Effector CD4-positive, alpha-beta T cell (primary cell): ENCODE results near the gene TAS2R7. TPM values are rescaled to one million over a fixed set of nuclear protein-coding genes. Genes with fewer than 3 reads are reported as not detected.
"Not testable (repeated sequence)": the region's sequence is repeated elsewhere in the genome, so short reads cannot be mapped to it uniquely, and the experiment has no call there.

Experiments
- DNase-seq: peaks from one replicate; pipeline ENCODE4 v3.0.0-alpha.2; 2020
- total RNA-seq: gene quantifications from one replicate; lab custom pipeline; 2026; lab: John Stamatoyannopoulos, UW

The TAS2R7 gene
- not detected for total RNA-seq

- DNase-seq: no peak
Observed at GRCh38 chr12:10802587-10802986, at the start of gene TAS2R7. TAS2R7 (minus strand) TSS chr12:10802627; CDS start chr12:10802570, 57 bp downstream.

GRCh38 chr12:10851243-10851858, 48.9 kb upstream of the TAS2R7 start:
- DNase-seq: no peak

- DNase-seq: no peak
Observed at GRCh38 chr12:10849425-10849878, 47.0 kb upstream of the TAS2R7 start, which contains the start of gene PRR4. PRR4 (minus strand) TSS chr12:10849475; CDS start chr12:10849437, 38 bp downstream.

GRCh38 chr12:10847744-10848143, 45.3 kb upstream of the TAS2R7 start:
- no peak for DNase-seq

- no peak for DNase-seq
Observed at GRCh38 chr12:10842862-10843261, 40.4 kb upstream of the TAS2R7 start.

- DNase-seq: no peak
Observed at GRCh38 chr12:10838461-10838860, 36.0 kb upstream of the TAS2R7 start.

- DNase-seq: no peak
Observed at GRCh38 chr12:10829994-10830393, 27.6 kb upstream of the TAS2R7 start.

GRCh38 chr12:10826258-10826657, 23.8 kb upstream of the TAS2R7 start, which contains the start of gene TAS2R10:
TAS2R10 (minus strand) TSS chr12:10826358; CDS start chr12:10826269, 89 bp downstream.
- DNase-seq: no peak

GRCh38 chr12:10824957-10825356, 22.5 kb upstream of the TAS2R7 start:
- no peak for DNase-seq

GRCh38 chr12:10811883-10812536, 9.6 kb upstream of the TAS2R7 start:
- DNase-seq: no peak

- DNase-seq: no peak
Observed at GRCh38 chr12:10810068-10810467, 7.6 kb upstream of the TAS2R7 start, which contains the start of gene TAS2R9. TAS2R9 (minus strand) TSS chr12:10810168; CDS start chr12:10810075, 93 bp downstream.

- DNase-seq: no peak
Observed at GRCh38 chr12:10807186-10807585, 4.8 kb upstream of the TAS2R7 start, which contains the start of gene TAS2R8. TAS2R8 (minus strand) TSS chr12:10807286; CDS start chr12:10806980, 306 bp downstream.

- no peak for DNase-seq
Observed at GRCh38 chr12:10801741-10802140, 686 bp downstream of the TAS2R7 start.

GRCh38 chr12:10794222-10794621, 8.2 kb downstream of the TAS2R7 start:
- no peak for DNase-seq

- not testable (repeated sequence) for DNase-seq
Observed at GRCh38 chr12:10791769-10792168, 10.7 kb downstream of the TAS2R7 start.

GRCh38 chr12:10783252-10783651, 19.2 kb downstream of the TAS2R7 start:
- no peak for DNase-seq

GRCh38 chr12:10779103-10779502, 23.3 kb downstream of the TAS2R7 start:
- DNase-seq: no peak

- DNase-seq: no peak
Observed at GRCh38 chr12:10771132-10771733, 31.2 kb downstream of the TAS2R7 start.

- DNase-seq: no peak
Observed at GRCh38 chr12:10759657-10760056, 42.8 kb downstream of the TAS2R7 start.

- DNase-seq: no peak
Observed at GRCh38 chr12:10756194-10756593, 46.2 kb downstream of the TAS2R7 start.

GRCh38 chr12:10753059-10753458, 49.4 kb downstream of the TAS2R7 start:
- DNase-seq: no peak
